GM18870 (cell line): ENCODE measurements around the gene LDLRAD4.
"Not testable (repeated sequence)": the region's sequence is repeated elsewhere in the genome, so short reads cannot be mapped to it uniquely, and the experiment has no call there.

Source experiments
- ATAC-seq: cut with Tn5 transposase; IDR thresholded peaks from one replicate; pipeline ENCODE4 v1.9.1; 2021; ENCODE audit warnings: moderate library complexity; ENCODE audit not compliant: unreplicated experiment

LDLRAD4 gene

GRCh38 chr18:13688191-13689136, 469.9 kb downstream of the LDLRAD4 start:
- no peak for ATAC-seq

GRCh38 chr18:13690060-13690459, 471.5 kb downstream of the LDLRAD4 start:
- ATAC-seq: not testable (repeated sequence)

GRCh38 chr18:13695337-13695736, 476.8 kb downstream of the LDLRAD4 start:
- ATAC-seq: not testable (repeated sequence)

GRCh38 chr18:13696961-13697360, 478.4 kb downstream of the LDLRAD4 start:
- no peak for ATAC-seq

- no peak for ATAC-seq
Observed at GRCh38 chr18:13700153-13700552, 481.6 kb downstream of the LDLRAD4 start.
